Measurements from ENCODE around the gene KIF1B. TPM values are rescaled to one million over a fixed set of nuclear protein-coding genes. Genes with fewer than 3 reads are reported as not detected.
"Not testable (repeated sequence)": the region's sequence is repeated elsewhere in the genome, so short reads cannot be mapped to it uniquely, and the experiment has no call there.

Gene KIF1B
- total RNA-seq, 2 donors from 2014 or later = 39.7 to 47.4 TPM

GRCh38 chr1:10216090-10216749 lies 5.8 kb downstream of the KIF1B start:
- DNase-seq = no peak
- no peak overlapping the region for H3K27ac ChIP-seq

GRCh38 chr1:10217748-10218441 lies 7.5 kb downstream of the KIF1B start:
- no peaks in the 10 kb centered on the region for H3K36me3 ChIP-seq

More at GRCh38 chr1:10216090-10216749, 5.8 kb downstream of the KIF1B start:
- Histone ChIP-seq H3K4me3 (no peak overlapping the region), H3K9me3 (no peaks in the 10 kb centered on the region), H3K27me3 (no peaks in the 10 kb centered on the region), H3K4me1 (no peaks in the 10 kb centered on the region), H3K36me3 (no peaks in the 10 kb centered on the region), H3K9ac (ENCODE audit: low read depth in 2 of 2, low read length in 2 of 2) (no peak overlapping the region)
- no peak for TF ChIP-seq CTCF (IDR thresholded peaks at IDR 0.05)
- intact Hi-C loops (cut with DNase I) = no loop called here

GRCh38 chr1:10220200-10220599 lies 9.8 kb downstream of the KIF1B start:
- intact Hi-C loops (cut with DNase I) = no loop called here
- H3K27ac ChIP-seq = no peak overlapping the region
- H3K4me1 ChIP-seq = no peaks in the 10 kb centered on the region
- no peak overlapping the region for H3K4me3 ChIP-seq
- no peaks in the 10 kb centered on the region for H3K36me3 ChIP-seq
- TF ChIP-seq CTCF (IDR thresholded peaks at IDR 0.05) = no peak
- no peaks in the 10 kb centered on the region for H3K27me3 ChIP-seq
- no peak overlapping the region for H3K9ac ChIP-seq (ENCODE audit: low read depth in 2 of 2, low read length in 2 of 2)
- DNase-seq = no peak
- H3K9me3 ChIP-seq = no peaks in the 10 kb centered on the region

More at GRCh38 chr1:10217748-10218441, 7.5 kb downstream of the KIF1B start:
- no peak for TF ChIP-seq CTCF (IDR thresholded peaks at IDR 0.05)
- no peak for DNase-seq
- H3K9me3 ChIP-seq = no peaks in the 10 kb centered on the region
- intact Hi-C loops (cut with DNase I) = no loop called here
- no peaks in the 10 kb centered on the region for H3K4me1 ChIP-seq
- H3K27me3 ChIP-seq = no peaks in the 10 kb centered on the region
- no peak overlapping the region for H3K4me3 ChIP-seq
- H3K27ac ChIP-seq = no peak overlapping the region
- H3K9ac ChIP-seq (ENCODE audit: low read depth in 2 of 2, low read length in 2 of 2) = no peak overlapping the region

- H3K9me3 ChIP-seq; H3K27ac ChIP-seq; intact Hi-C loops (cut with DNase I); H3K27me3 ChIP-seq; DNase-seq; H3K4me1 ChIP-seq; H3K36me3 ChIP-seq; H3K4me3 ChIP-seq; H3K9ac ChIP-seq (ENCODE audit: low read depth in 2 of 2, low read length in 2 of 2): not testable (repeated sequence)
These were observed 10.3 kb downstream of the KIF1B start for GRCh38 chr1:10220657-10221056.

GRCh38 chr1:10225573-10225972 lies 15.2 kb downstream of the KIF1B start:
- DNase-seq = no peak
- Histone ChIP-seq H3K27ac (no peak overlapping the region), H3K4me1 (no peaks in the 10 kb centered on the region), H3K9me3 (no peaks in the 10 kb centered on the region), H3K36me3 (no peaks in the 10 kb centered on the region), H3K9ac (ENCODE audit: low read depth in 2 of 2, low read length in 2 of 2) (no peak overlapping the region), H3K4me3 (no peak overlapping the region), H3K27me3 (no peaks in the 10 kb centered on the region)
- no peak for TF ChIP-seq CTCF (IDR thresholded peaks at IDR 0.05)
- intact Hi-C loops (cut with DNase I) = no loop called here

GRCh38 chr1:10228528-10228927 lies 18.2 kb downstream of the KIF1B start:
- H3K4me3 ChIP-seq = no peak overlapping the region
- intact Hi-C loops (cut with DNase I) = no loop called here
- no peaks in the 10 kb centered on the region for H3K9me3 ChIP-seq
- no peak overlapping the region for H3K27ac ChIP-seq
- H3K27me3 ChIP-seq = no peaks in the 10 kb centered on the region
- DNase-seq = no peak
- H3K9ac ChIP-seq (ENCODE audit: low read depth in 2 of 2, low read length in 2 of 2) = no peak overlapping the region
- TF ChIP-seq CTCF (IDR thresholded peaks at IDR 0.05) = no peak
- no peaks in the 10 kb centered on the region for H3K4me1 ChIP-seq
- no peaks in the 10 kb centered on the region for H3K36me3 ChIP-seq
